Activated naive CD8-positive, alpha-beta T cell (primary cell): ENCODE measurements around the gene RAD1.

Experiments
- H3K27ac Mint-ChIP-seq: one replicate; pipeline ENCODE4 v1.8.0; 2021; ENCODE audit warnings: mixed read lengths
- H3K27me3 Mint-ChIP-seq: one replicate; pipeline ENCODE4 v1.8.0; 2021; ENCODE audit warnings: mixed read lengths
- H3K36me3 Mint-ChIP-seq: one replicate; pipeline ENCODE4 v1.8.0; 2021; ENCODE audit warnings: mixed read lengths
- H3K4me1 Mint-ChIP-seq: one replicate; pipeline ENCODE4 v1.8.0; 2021; ENCODE audit warnings: low read depth, mixed read lengths
- H3K4me3 Mint-ChIP-seq: one replicate; pipeline ENCODE4 v1.8.0; 2021; ENCODE audit warnings: mild to moderate bottlenecking, mixed read lengths
- H3K9me3 Mint-ChIP-seq: one replicate; pipeline ENCODE4 v1.8.0; 2021; ENCODE audit warnings: low read depth, mixed read lengths

RAD1 gene

DNA sequence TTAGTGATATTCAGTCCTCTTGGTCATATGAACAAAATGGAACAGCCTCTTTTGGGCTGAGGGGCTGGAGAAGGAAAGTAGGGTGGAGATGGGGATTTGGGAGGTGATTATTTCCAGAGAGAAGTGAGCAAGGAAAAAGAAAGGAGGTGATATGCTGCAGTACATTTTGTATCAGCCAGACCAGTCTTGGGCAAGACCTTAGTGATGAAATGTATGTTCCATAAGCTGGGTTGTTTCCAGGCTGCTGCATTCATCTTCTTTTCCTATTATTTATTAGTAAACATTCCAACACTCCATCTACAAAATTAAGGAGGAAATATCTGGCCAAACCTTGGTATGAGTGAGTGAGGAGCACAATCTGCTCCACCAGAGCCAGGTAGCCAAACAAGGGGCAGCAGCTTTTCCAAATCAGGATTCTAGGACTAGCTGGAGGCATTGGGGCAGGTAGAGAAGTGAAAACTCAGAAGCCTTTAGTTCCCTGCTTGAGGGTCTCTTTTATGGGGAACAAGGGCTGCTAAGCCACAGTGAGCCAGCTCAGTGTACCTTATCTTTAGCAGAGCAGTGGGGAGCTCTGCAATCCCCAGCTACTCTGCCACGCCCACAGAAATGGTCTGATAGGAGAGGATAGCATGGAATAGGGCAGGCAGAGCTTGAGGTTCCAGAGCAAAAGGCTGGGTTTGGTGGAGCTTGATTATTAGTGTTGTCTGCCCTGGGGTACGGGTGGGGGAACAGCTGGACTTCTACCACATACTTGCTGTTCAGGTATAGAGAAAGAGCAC, 19.5 kb downstream of the RAD1 start:
- Mint-ChIP-seq H3K4me1 (no peaks in the 10 kb centered on the region), H3K27me3 (no peaks in the 10 kb centered on the region), H3K9me3 (no peaks in the 10 kb centered on the region), H3K27ac (no peak overlapping the region), H3K36me3 (peaks cover 3% of the 10 kb centered on the region), H3K4me3 (no peak overlapping the region)

DNA sequence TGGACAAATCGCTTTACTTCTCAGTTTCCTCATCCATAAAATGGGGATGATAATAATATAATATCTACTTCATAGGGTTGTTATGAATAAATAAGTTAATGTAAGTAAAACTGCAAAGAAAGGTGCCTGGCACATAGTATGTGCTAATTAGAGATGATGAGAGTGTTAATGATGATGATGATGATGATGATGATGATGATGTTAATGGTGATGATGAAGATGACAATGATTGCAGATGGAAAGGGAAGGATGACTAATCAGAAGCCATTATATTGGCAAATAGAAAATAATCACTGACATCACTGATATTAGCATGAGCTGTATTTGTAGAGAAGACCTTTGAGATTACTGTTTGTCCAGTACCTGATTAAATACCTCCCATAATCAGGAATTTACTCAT, 20.6 kb downstream of the RAD1 start:
- Mint-ChIP-seq H3K4me1 (no peaks in the 10 kb centered on the region), H3K4me3 (no peak overlapping the region), H3K27ac (no peak overlapping the region), H3K27me3 (no peaks in the 10 kb centered on the region), H3K9me3 (no peaks in the 10 kb centered on the region), H3K36me3 (peaks cover 3% of the 10 kb centered on the region)

DNA sequence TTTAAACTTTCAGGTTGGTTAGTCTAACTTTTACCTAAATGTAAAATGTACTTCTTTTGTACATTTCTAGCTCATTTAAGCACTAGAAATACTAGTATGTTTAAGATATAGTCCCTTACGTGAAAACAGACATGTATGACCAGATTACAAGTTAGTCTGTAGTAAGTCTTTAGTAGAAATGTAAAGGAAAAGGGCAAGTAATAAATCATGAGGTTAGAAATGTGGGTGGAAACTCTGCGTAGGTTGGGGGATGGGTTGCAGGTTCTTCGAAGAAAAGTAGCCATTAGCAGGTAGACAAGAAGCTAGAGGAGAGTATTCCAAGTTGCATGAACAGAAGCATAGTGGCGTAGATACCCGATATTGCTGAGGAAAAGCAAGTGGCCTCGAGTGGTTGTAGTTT, 22.9 kb downstream of the RAD1 start:
- no peaks in the 10 kb centered on the region for H3K9me3 Mint-ChIP-seq
- H3K36me3 Mint-ChIP-seq, result peaks cover 3% of the 10 kb centered on the region
- H3K27me3 Mint-ChIP-seq, result no peaks in the 10 kb centered on the region
- no peaks in the 10 kb centered on the region for H3K4me1 Mint-ChIP-seq
- H3K27ac Mint-ChIP-seq, result no peak overlapping the region
- H3K4me3 Mint-ChIP-seq, result no peak overlapping the region

DNA sequence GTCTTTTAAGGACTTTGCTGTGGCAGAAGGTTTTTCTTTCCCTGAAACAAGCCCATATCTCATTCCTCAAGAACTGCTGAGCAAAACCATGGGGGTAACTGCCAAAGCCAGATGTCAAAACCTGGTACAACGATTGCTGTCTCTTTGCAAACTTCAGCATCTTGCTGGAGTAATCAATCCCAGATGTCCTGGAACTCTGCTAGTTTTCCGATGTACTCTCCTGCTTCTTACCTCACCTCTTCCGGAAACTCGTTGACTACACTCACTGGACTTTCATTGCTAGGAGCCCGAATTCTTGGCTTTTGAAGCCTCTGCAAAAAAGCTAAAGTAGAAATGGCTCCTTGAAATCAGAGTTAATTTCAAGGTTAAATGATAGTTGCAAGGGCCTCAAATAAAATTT, 23.3 kb downstream of the RAD1 start:
- Mint-ChIP-seq H3K27ac (no peak overlapping the region), H3K9me3 (no peaks in the 10 kb centered on the region), H3K36me3 (peaks cover 5% of the 10 kb centered on the region), H3K4me1 (no peaks in the 10 kb centered on the region), H3K4me3 (no peak overlapping the region), H3K27me3 (no peaks in the 10 kb centered on the region)

DNA sequence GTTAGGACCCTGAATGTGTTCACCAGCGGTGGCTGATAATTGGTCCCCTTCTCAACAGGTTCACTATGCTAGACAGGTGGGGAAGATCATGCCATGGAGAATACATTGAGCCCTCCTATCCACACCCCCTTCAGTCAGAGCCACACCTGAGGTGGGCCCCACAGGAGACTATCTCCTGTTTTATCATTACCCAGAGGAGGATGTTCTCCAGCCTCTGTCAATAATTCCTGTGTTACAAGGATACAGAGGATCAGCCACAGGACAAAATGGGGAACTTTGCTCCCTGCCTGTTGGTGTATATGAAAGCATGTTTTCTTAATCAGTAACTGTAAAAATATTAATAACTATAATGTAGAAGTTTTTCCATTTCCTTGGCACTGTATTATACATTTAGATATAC, 25.9 kb downstream of the RAD1 start:
- peaks cover 4% of the 10 kb centered on the region for H3K36me3 Mint-ChIP-seq
- H3K27me3 Mint-ChIP-seq, result peaks cover 1% of the 10 kb centered on the region
- H3K9me3 Mint-ChIP-seq, result no peaks in the 10 kb centered on the region
- no peaks in the 10 kb centered on the region for H3K4me1 Mint-ChIP-seq
- H3K27ac Mint-ChIP-seq, result no peak overlapping the region
- H3K4me3 Mint-ChIP-seq, result no peak overlapping the region

DNA sequence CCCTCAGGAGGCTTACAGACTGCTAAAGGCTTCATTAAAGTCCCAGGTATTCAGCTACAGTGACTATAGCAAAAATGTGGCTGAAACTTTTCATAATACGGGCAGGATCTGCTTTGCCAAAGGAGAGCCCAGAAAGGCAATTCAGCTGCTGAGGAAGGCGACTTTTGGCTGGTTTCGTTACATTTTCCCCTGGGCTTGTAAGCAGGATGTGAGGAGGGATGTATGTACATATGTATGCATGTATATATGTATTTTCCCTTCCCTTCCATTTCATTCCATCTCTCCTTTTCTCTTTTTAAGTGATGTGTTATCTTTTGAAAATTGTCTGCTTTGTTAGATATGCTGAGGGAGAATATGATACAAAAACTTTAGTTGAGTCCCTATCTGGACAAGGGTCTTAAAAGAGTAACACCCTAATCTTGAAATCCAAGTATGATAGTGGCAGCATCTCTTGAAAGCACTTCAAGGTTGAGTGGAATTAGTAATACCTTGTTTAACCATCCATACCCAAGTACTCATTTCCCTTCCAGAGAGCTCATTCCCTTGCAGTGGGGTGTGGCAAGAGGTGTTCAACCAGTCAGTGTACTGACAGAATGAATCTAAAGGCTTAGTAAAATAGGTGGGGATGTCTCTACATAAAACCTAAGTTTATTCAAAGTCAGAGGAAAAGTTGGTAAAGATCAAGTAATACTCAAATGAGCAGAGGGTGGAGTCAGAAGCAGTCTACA, 28.7 kb downstream of the RAD1 start:
- peaks cover 9% of the 10 kb centered on the region for H3K36me3 Mint-ChIP-seq
- no peaks in the 10 kb centered on the region for H3K9me3 Mint-ChIP-seq
- peaks cover 4% of the 10 kb centered on the region for H3K27me3 Mint-ChIP-seq
- H3K4me3 Mint-ChIP-seq, result no peak overlapping the region
- no peak overlapping the region for H3K27ac Mint-ChIP-seq
- no peaks in the 10 kb centered on the region for H3K4me1 Mint-ChIP-seq

DNA sequence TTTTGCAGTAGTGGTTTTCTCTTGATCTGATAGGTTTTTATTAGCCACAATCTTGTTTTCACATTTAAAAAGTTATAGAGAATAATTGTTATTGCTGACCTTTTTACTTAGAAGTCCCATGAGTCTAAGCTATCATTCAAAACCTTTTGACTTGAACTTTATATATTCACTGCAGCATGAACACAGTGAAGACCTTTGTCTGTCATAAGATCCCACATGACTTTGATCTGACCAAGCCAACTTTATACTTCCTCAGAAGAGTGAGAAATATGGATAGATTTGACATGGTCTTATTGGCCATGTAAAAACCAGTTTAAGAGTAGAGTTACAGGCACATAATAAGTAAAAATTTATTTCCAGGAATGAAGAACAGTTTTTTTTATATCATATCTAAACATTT, 34.1 kb downstream of the RAD1 start:
- Mint-ChIP-seq H3K4me1 (no peaks in the 10 kb centered on the region), H3K36me3 (peaks cover 7% of the 10 kb centered on the region), H3K9me3 (peaks cover 4% of the 10 kb centered on the region), H3K27ac (no peak overlapping the region), H3K4me3 (no peak overlapping the region), H3K27me3 (peaks cover 5% of the 10 kb centered on the region)

DNA sequence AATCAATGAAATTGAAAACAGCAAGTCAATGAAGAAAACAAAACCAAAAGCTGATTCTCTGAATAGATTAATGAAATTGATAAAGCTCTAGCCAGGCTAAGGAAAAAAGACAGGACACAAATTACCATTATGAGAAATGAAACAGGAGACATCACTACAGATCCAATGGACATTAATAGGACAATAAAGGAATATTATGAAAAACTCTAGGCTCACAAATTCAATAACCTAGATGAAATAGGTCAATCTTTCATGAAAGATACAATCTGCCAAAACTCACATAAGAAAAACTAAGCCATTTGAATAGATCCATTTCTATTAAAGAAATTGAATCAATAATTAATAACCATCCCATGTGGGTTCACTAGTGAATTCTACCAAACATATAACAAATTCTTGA, 39.0 kb downstream of the RAD1 start:
- Mint-ChIP-seq H3K27me3 (peaks cover 2% of the 10 kb centered on the region), H3K4me1 (no peaks in the 10 kb centered on the region), H3K36me3 (peaks cover 4% of the 10 kb centered on the region), H3K4me3 (no peak overlapping the region), H3K27ac (no peak overlapping the region), H3K9me3 (peaks cover 6% of the 10 kb centered on the region)

DNA sequence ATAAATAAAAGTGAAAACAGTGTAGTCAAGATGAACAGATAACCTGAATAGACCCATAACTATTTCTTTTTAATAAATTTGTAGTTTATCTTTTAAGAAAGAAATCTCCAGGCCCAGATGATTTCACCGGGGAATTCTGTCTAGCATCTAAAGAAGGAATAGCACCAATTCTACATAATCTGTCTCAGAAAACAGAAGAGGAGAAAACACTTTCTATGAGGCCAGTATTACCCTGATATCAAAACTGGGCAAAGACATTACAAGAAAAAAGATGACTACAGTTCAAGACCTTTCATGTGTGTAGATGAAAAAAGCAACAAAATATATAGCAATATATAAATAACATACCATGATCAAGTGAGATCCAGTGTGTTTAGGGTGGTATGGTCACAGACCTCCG, 44.9 kb downstream of the RAD1 start:
- H3K4me1 Mint-ChIP-seq, result no peaks in the 10 kb centered on the region
- no peaks in the 10 kb centered on the region for H3K9me3 Mint-ChIP-seq
- H3K27me3 Mint-ChIP-seq, result no peaks in the 10 kb centered on the region
- peaks cover 5% of the 10 kb centered on the region for H3K36me3 Mint-ChIP-seq
- H3K4me3 Mint-ChIP-seq, result no peak overlapping the region
- no peak overlapping the region for H3K27ac Mint-ChIP-seq

DNA sequence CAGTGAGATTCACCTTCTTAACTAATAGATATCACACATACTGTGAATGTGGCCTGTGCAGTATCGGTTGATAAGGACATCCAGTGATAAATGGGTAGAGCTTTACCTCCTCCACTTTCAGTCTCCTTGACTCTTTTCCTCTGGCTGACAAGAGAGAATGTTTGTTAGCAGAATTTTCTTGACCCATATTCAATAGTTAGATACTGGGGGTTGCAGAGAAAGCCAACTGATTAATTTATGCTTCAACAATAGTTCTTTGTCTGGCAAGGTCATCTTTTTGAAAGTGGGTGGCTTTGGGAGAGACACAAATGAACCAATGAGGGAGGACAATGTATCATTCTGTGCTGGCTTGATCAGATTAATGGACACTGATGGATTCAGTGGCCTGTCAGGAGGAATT, 46.0 kb downstream of the RAD1 start:
- Mint-ChIP-seq H3K4me3 (no peak overlapping the region), H3K4me1 (no peaks in the 10 kb centered on the region), H3K9me3 (no peaks in the 10 kb centered on the region), H3K36me3 (peaks cover 7% of the 10 kb centered on the region), H3K27me3 (no peaks in the 10 kb centered on the region), H3K27ac (no peak overlapping the region)

DNA sequence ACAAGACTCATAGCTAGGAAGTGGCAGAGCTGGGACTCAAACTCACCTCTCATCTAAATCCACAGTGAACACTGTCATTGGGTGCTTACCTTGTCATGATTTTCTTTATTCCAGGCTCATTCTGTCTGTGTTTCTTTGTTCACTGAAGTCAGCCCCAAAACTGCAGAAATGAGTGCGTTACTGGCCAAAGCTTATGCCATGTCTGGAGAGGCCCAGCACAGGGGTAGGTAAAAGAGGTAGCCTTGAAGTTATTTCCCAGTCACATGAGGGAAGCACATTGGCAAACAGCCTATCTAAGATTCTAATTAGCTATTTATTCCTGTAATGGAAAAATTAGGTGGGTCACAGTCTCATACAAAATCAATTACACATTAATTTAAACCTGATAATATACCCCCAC, 46.5 kb downstream of the RAD1 start:
- H3K4me1 Mint-ChIP-seq, result no peaks in the 10 kb centered on the region
- no peak overlapping the region for H3K4me3 Mint-ChIP-seq
- peaks cover 7% of the 10 kb centered on the region for H3K36me3 Mint-ChIP-seq
- H3K27ac Mint-ChIP-seq, result no peak overlapping the region
- H3K27me3 Mint-ChIP-seq, result no peaks in the 10 kb centered on the region
- H3K9me3 Mint-ChIP-seq, result no peaks in the 10 kb centered on the region

DNA sequence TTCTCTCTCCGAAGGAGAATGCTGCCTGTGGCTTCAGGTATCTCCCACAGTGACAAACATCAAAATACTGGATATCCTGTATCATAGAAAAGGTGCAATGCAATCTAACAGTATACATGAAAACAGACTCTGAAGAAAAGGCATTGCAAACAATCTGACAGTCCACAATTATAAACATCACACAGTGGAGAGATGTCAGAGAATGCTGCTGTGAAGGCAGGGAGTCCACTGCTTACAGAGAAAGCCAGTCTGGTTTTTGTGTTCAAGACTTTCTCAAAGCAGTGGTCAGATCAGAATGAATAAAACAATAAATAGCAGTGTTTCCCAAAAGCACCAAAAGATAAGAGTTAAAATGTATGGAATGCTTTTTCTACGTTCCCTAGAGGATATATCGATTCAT, 47.6 kb downstream of the RAD1 start:
- Mint-ChIP-seq H3K4me1 (no peaks in the 10 kb centered on the region), H3K27me3 (no peaks in the 10 kb centered on the region), H3K27ac (no peak overlapping the region), H3K36me3 (peaks cover 7% of the 10 kb centered on the region), H3K9me3 (no peaks in the 10 kb centered on the region), H3K4me3 (no peak overlapping the region)

DNA sequence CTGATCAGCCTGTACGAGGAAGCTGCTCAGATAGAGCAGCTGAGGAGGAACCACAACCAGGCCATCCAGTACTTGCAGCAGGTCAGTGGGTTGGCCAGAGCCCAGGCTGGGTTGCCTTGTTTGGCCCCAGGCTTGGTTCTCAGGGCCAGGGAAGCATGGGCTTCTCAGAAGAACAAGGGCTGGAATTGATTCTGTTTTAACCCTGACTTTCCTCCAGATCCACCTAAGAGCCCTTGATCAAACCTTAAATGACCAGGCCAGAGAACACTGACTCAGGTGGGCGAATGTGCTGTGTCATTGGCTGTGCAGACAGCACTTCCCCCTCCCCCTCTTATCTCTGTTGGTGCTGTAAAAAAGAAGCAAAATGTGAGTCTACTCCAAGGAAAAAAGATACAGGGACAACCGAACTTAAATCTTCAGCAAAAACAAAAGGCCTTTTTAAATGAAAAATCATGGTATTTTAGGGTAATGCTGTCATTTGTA, 48.3 kb downstream of the RAD1 start:
- no peaks in the 10 kb centered on the region for H3K27me3 Mint-ChIP-seq
- no peak overlapping the region for H3K27ac Mint-ChIP-seq
- H3K36me3 Mint-ChIP-seq, result peaks cover 10% of the 10 kb centered on the region
- H3K4me3 Mint-ChIP-seq, result no peak overlapping the region
- H3K4me1 Mint-ChIP-seq, result no peaks in the 10 kb centered on the region
- no peaks in the 10 kb centered on the region for H3K9me3 Mint-ChIP-seq

DNA sequence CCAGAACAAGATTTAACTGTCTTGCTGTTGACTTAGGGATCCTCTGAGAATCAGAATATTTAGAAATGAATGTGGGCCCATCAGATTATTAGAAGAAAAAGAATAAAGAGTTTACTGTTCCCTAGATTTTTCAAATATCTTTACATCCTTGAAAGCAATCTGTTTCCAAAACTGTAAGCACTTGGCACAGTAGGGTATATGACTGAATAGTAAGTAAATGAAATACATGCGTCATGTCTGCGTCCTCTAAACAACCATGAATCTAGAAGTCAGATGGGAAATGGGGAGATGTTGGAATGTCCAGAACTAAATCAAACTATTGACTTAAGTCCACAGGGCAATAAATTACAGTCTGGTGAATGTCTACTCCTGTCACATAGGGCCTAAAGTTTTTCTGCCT, 50.2 kb downstream of the RAD1 start:
- Mint-ChIP-seq H3K36me3 (peaks cover 5% of the 10 kb centered on the region), H3K9me3 (no peaks in the 10 kb centered on the region), H3K27ac (no peak overlapping the region), H3K27me3 (no peaks in the 10 kb centered on the region), H3K4me1 (no peaks in the 10 kb centered on the region), H3K4me3 (no peak overlapping the region)

DNA sequence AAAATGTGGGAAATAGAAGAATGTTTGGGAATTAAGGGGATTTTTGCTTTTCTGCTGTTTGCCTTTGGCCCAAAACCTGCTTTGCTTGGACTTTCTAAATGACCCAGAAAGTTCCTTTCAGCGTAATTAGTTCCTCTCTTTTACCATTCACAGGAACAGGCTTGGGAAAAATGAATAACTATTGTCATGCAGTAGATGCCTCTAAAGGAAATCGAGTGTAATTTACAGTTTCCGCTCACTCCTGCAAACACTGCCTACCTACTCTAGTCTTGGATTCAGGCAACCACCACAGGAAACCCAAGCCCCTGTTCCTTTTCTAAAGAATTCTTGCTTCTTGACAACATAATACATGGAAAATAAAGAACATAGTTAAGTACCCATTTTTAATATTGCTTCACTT, 51.4 kb downstream of the RAD1 start:
- Mint-ChIP-seq H3K4me3 (no peak overlapping the region), H3K36me3 (peaks cover 5% of the 10 kb centered on the region), H3K9me3 (no peaks in the 10 kb centered on the region), H3K27me3 (no peaks in the 10 kb centered on the region), H3K4me1 (no peaks in the 10 kb centered on the region), H3K27ac (no peak overlapping the region)

DNA sequence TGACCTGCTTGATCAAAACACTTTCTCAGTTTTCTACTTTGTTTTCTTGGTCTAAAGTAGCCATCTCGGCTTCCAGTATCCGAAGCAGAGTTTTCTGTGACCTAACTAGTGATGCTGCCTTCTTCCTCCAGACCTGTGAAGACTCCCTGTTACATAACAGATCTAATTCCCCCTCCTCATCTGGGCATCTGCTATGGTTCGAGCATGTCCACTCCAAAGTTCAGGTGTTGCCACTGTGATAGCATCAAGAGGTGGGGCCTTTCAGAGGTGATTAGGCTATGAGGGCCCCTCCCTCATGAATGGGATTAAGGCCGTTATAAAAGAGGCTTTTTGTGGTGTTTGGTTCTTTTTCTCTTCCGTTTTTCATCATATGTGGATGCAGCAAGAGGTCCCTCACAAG, 56.1 kb downstream of the RAD1 start:
- Mint-ChIP-seq H3K27ac (no peak overlapping the region), H3K27me3 (peaks cover 3% of the 10 kb centered on the region), H3K4me3 (no peak overlapping the region), H3K4me1 (no peaks in the 10 kb centered on the region), H3K9me3 (no peaks in the 10 kb centered on the region), H3K36me3 (peaks cover 3% of the 10 kb centered on the region)
